HL-60/S4 treated with retinoic acid at 250 ng/mL for 4 days and 3 days (cell line): Measurements from ENCODE around the gene TMEM132A.

ENCODE experiments used
- in situ Hi-C: fragments of 300-500 bp; cut with MboI; formaldehyde crosslinking; loops from 2 replicates; pipeline ENCODE4 v1.7.0; 2022; ENCODE audit warnings: low sequenced_read_pairs

The TMEM132A gene

GRCh38 chr11:60936467-60937143, 12.3 kb downstream of the TMEM132A start:
- in situ Hi-C loops, result no loop called here

GRCh38 chr11:60937144-60937527, 12.9 kb downstream of the TMEM132A start:
- in situ Hi-C loops, result no loop called here

GRCh38 chr11:60937811-60938210, 13.6 kb downstream of the TMEM132A start:
- in situ Hi-C loops, result no loop called here

GRCh38 chr11:60938500-60938899, 14.2 kb downstream of the TMEM132A start:
- in situ Hi-C loops, result no loop called here

- in situ Hi-C loops, result no loop called here
Measured at GRCh38 chr11:60939301-60939700, 15.0 kb downstream of the TMEM132A start.

- in situ Hi-C loops, result no loop called here
Measured at GRCh38 chr11:60939855-60940254, 15.6 kb downstream of the TMEM132A start.

GRCh38 chr11:60941371-60942119, 17.3 kb downstream of the TMEM132A start:
- in situ Hi-C loops, result no loop called here

GRCh38 chr11:60942219-60942618, 18.0 kb downstream of the TMEM132A start:
- in situ Hi-C loops, result no loop called here

- in situ Hi-C loops, result no loop called here
Measured at GRCh38 chr11:60942970-60943565, 18.8 kb downstream of the TMEM132A start.

- in situ Hi-C loops, result no loop called here
Measured at GRCh38 chr11:60944490-60945294, 20.4 kb downstream of the TMEM132A start.

- in situ Hi-C loops, result no loop called here
Measured at GRCh38 chr11:60945295-60945667, 21.0 kb downstream of the TMEM132A start.

- in situ Hi-C loops, result no loop called here
Measured at GRCh38 chr11:60946601-60947264, 22.5 kb downstream of the TMEM132A start.

- in situ Hi-C loops, result no loop called here
Measured at GRCh38 chr11:60947700-60948099, 23.4 kb downstream of the TMEM132A start.

- in situ Hi-C loops, result no loop called here
Measured at GRCh38 chr11:60948250-60948649, 24.0 kb downstream of the TMEM132A start.

- in situ Hi-C loops, result no loop called here
Measured at GRCh38 chr11:60950024-60950423, 25.8 kb downstream of the TMEM132A start.

GRCh38 chr11:60950933-60951605, 26.8 kb downstream of the TMEM132A start:
- in situ Hi-C loops, result no loop called here

GRCh38 chr11:60951606-60951903, 27.3 kb downstream of the TMEM132A start:
- in situ Hi-C loops, result no loop called here

GRCh38 chr11:60951904-60952741, 27.9 kb downstream of the TMEM132A start, which contains the start of gene SLC15A3:
TSS of gene SLC15A3 (minus strand) at chr11:60952176. CDS start at chr11:60951551, 625 bp downstream.
- in situ Hi-C loops, result no loop called here

- in situ Hi-C loops, result no loop called here
Measured at GRCh38 chr11:60952742-60953170, 28.5 kb downstream of the TMEM132A start.
